HG03139 (cell line): ENCODE data around the gene ACCS.

Experiments
- ATAC-seq: cut with Tn5 transposase; IDR thresholded peaks from one replicate; pipeline ENCODE4 v1.9.1; 2021; ENCODE audit not compliant: unreplicated experiment

The ACCS gene

DNA sequence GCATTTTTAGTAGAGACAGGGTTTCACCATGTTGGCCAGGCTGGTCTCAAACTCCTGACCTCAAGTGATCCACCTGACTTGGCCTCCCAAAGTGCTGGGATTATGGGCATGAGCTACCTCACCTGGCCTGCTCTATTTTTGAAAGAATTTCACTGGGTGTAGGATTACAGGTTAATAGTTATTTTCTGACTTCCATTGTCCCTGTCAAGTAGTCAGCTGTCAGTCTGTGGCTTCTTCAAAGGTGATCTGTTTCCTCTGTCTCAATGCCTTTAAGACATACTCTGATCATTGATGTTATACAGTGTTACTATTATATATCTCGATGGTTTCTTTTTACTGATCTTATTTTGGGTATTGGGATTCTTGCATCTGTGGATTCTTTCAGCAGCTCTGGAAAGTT lies 19.3 kb downstream of the ACCS start:
- ATAC-seq = no peak

DNA sequence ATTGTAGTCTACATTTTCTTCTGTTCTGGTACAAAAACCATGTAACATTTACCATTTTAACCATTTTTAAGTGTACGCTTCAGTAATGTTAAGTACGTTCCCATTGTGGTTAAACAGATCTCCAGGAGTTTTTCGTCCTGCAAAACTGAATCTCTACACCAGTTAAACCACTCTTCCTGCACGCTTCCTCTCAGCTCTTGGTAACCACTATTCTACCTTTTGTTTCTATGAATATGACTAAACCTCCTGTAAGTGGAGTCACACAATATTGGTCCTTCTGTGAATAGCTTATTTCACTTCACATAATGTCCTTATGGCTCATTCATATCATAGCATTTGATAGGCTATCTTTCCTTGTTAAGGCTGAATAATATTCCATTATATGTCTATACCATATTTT lies 22.3 kb downstream of the ACCS start:
- no peak for ATAC-seq

DNA sequence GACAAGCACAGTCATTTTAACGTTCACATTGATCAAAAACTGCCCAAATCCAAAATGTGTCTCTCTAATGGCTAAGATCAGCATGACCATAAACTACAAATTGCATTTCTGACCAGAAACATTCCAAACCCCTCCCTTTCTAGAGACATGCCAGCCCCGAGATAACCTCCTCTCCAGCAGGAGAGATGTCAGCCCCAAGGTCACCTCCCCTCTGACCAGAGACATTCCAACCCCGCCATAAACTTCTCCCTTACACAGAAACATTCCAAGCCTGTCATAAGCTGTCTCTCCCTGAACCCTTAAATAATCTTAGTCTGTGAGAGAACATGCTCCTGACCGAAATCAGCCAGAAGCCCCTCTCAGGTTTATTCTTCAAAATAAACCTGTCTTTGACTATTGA lies 22.8 kb downstream of the ACCS start:
- no peak for ATAC-seq

DNA sequence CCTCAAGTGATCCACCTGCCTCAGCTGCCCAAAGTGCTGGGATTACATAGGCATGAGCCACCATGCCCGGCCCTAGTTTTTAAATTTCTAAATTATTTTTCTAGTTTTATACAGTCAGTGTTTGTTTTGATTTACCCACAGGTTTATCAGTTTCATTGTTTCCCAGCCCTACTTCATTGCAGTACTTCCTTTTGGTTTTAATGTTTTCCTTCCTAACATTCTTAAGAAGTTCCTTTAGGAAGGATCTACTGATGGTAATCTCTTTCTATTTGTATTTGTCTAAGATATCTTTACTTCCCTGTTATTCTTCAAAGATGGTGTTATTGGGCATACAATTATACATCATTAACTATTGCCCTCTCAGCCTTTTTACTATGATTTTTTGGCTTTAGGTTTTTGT lies 24.5 kb downstream of the ACCS start:
- no peak for ATAC-seq

DNA sequence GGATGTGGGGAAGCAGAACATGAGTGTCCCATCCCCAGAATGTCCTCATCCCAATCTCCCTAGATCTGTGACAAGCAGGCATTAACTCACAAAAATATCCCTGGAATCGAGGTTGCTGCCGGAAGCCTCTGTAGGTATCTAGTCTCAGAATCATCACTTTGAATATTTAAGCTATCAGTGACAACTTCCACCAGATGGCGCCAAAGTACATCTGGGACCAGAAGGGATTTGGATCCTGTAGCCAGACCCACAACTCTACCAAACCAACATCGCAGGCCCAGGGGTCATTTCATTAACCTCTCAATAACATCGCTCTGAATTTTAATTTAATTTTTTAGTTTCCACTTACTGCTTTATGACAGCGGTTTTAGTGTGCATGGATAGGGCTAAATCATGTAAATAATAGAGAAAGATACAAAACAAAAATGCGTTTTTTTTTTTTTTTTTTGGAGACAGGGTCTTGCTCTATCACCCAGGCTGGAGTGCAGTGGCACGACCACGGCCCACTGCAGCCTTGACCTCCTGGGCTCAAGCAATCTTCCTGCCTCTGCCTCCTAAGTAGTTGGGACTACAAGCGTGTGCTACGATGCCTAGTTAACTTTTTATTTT lies 28.3 kb downstream of the ACCS start:
- no peak for ATAC-seq

DNA sequence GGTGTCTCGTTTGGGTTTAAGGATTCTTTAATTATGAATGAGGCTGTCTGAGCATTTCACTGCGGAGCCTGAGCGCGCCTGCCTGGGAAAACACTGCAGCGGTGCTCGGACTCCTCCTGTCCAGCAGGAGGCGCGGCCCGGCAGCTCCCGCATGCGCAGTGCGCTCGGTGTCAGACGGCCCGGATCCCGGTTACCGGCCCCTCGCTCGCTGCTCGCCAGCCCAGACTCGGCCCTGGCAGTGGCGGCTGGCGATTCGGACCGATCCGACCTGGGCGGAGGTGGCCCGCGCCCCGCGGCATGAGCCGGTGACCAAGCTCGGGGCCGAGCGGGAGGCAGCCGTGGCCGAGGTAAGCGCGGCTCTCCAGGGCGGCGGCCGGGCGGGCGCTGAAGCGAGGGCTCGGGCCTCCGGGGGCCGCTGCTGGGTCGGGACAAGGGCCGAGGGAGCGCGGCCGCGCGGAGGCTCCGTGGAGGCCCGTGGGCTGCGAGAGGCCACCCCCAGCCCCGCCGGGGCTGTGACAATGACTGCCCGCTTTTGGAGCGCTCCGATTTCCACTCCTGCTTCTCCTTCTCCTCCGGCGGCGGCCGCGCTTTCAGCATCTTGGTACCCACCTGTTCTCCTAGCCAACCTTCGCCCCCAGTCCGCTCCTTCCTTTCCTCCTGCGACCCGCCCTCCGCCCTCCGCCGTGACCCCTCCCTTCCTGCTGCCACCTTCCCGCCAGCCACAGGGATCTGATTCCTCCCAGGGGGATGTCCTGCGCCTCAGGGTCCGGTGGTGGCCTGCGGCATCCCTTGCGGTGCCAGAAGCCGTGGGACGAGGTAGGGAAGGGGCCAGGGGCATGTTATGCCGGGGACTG lies 29.7 kb downstream of the ACCS start, which contains the start of gene EXT2:
Gene EXT2, plus strand, starts transcription at position 173 of the 854 bp plus-strand sequence. CDS start 12,035 bp downstream, outside the sequence.
- ATAC-seq = peak; percentile 87

DNA sequence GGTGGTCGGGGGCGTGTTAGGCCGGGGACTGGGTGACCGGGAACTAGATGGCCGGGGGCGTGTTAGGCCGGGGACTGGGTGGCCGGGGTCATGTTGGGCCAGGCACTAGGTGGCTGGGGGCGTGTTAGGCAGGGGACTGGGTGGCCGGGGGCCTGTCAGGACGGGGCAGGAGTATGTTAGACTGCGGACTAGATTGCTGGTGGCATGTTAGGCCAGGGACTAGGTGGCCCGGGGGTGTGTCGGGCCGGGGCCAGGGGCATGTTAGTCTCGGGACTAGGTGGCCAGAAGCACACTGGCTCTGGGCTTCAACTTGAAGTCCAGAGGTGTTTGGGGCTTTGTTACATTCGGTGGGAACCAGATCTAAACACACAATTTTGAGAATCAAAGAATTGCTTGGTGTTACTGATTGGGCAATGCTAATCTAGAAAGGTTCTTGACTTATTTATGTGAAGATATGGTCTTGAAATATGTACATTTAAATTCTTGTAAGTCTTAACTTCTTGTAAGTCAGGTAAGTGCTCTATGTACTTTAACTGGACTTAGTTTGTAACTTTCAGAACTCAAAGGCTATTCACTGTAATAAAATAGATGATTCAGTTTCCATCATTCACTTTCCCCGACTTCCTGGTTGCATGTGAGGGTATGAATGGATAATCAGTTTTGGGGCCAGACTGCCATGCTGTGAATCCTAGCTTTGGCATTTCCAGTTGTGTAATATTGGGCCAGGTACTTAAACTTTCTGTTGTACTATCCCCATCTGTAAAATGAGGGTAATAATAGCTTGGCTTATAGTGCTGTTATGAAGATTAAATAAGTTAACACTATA lies 30.5 kb downstream of the ACCS start:
- ATAC-seq = no peak

DNA sequence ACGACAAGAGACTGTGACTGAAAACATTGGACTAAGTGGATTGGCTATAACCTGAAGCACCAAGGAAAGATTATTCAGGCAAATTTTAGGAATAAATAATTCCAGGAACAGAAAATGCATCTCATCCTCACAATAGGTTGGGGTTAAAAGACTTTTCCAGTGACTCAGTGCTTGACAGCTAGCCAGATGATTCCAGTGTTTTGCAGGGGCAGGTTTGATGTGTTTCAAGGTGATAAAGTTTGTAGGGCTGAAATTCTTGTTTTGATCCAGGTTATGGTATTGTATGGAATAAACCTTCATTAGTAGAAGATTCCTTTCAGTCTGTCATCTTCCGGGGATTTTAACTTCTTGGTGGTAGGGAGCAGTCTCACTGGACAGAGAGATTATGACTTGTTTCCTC lies 31.8 kb downstream of the ACCS start:
- no peak for ATAC-seq

DNA sequence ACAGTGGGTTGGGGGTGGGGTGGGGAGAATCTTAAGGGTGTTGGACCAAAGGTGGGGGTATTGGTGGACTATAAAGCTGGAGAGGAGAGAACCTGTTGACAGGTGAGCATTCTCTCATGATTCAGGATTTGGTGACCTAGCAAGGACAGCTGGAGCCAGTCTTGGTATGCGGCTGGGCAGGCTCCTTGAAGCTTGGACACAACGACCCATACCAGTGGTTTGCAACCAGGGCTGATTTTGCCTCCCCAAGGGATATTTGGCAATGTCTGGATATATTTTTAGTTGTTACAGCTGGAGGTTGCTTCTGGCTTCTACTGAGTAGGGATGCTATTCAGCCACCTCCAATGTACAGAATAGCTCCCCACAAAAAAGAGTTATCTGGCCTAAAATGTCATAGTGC lies 35.0 kb downstream of the ACCS start:
- ATAC-seq = no peak

DNA sequence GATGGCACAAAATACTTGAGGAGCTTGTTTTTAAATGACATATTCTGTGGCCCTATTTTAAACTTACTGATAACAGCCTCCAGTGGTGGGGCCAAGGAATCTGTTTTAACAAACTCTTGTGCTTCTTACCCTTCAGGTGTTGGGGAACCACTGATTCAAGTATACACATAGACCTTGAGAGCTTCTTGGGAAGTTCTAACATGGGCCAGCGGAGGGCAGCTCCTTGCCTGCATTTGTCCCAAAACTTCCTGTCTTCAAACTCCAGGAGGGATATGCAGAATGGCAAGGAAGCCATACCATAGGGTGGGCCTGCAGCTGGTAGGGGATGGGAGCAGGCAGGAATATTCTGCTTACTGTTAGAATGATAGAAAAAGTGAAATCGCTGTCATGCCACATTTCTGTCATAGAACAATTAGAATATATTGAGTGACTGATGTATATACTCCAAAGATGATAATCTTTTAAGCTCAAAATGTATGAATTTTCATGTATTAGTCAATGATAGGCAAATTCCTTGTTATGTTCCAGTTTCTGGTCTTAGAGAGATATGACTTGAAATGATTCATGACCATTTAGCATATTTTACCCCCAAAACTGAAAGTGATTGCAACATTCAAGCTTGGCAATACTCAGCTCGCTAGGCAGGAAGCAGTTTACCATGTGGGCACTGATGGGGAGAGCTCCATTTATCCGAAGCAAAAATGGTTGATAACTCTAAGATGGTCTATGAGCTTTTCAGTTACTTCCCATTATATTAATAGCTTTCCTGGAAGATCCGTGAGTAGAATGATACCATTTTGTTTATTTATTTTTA lies 38.6 kb downstream of the ACCS start:
- ATAC-seq = no peak

DNA sequence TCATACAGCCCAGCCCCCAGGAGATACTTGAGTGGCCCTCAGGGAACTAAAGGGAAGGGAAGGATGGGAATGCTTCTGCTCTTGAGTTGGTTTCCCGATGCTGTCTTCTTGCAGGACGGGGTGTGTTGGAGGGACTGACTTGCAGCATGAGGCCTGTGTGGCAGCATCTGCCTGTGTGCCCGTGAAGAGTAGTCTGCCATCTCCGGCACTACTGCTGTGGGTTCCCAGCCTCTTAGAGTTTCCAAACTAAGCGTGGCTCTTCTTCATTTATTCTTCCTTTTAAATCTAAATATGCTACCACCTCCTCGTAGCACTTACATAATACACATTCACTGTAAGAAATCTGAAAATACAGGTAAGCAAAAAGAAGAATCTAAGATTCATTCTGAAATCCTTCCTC lies 42.2 kb downstream of the ACCS start:
- ATAC-seq = no peak

DNA sequence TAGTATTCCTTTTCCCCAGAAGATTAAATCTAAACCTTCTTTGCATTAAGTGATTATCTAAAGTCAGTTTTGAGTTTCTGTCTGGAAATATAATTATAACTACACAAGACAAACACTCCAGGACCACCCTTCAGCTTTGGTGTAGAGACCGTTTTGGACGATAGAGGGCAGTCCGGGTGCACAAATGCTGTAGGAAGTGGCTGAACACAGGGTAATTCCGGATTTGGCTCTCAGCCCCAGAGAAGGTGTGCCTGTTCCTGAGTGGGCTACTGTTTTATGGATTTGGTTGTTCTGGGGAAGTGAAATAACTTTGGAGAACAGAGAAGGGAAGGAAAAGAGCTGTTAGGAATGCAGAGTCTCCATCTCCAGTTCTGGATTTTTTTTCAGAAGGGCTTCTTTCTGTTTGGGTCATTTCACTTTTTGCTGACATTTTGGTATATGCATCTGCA lies 44.2 kb downstream of the ACCS start:
- ATAC-seq = peak; percentile 94

DNA sequence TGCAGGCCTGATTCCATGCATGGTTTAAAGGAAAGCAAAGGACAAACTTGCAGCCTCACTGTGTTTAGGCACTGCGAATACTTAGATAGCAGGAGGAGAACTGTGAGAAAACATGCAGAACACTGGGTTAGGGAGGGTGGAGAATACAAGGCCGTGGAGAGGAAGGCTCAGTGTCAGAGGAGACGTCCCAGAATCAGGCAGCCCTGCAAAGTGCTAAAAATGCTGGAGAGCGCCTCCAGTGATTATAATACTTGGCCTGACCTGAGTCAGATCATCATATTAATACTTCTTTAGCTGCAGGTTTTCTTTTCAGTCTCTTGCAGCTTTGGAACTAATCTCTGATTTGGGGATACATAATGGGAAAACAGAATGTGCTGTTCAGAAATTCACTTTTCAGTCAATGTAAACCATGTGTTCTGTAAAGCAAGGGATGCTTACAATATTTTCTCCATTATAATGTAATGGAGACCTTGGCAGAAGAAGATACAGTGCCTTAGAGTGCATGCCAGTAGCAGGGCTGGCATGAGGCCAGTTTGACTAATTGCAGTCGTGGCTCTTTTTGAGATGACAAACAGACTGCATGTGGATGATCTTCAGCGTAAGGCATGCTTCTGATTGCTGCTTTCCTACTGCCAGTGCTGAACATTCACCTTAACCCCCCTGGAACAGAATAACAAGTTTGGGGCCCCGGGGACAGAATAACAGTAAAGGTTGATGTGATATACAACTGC lies 46.2 kb downstream of the ACCS start:
- no peak for ATAC-seq

DNA sequence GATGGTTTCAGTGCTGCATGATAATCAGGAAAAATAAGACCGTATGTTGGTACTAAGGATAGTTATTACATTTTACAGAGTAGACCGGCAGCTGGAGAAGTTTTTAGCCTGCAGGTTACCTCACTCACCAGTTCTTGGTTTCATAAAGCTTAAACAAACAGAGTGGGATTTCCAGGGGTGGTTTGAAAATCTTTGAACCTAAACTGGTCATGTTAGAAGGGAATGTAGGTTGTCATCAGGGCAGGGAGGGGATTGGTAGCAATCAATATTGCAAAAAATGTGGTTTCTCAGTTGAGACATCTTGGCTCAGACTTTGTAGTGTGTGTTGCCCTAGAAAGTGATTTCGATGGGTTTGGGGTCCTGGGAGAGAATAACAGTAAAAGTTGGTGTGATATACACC lies 46.9 kb downstream of the ACCS start:
- no peak for ATAC-seq

DNA sequence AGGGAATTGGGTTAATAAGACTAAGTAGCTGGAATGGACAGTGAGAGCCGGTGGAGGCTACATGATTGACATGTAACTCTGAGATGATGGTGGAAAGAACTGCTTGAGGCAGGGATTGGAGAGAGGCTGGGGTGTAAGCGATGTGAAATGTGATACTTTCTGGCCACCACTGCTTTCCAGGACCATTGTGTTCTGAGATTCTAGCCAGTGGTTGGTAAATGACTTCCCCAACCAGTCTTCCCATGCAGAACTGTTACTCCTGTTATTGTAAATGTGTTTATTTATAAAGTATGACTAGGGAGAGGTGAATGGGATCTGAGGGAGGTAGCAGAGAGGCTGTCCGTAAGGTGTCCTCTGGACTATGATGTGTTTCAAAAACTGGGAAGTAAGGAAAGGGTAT lies 47.5 kb downstream of the ACCS start:
- no peak for ATAC-seq

DNA sequence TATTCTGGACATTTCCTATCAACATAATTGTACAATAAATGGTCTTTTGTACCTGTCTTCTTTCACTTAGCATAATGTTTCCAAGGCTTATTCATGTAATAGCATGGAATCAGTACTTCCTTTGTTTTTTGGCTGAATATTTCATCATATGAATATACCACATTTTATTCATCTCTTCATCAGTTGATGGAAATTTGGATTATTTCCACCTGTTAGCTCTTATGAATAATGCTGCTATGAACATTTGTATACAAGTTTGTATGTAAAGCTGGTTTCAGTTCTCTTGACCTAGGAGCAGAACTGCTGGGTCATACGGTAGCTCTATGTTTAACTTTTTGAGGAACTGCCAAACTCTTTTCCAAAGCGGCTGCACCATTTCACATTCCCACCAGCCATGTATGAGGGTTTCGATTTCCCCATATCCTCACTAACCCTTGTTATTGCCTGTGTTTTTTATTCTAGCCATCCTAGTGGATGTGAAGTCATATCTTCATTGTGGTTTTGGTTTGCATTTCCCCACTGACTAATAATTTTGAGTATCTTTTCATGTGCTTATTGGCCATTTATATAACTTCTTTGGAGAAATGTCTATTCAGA lies 50.3 kb downstream of the ACCS start:
- no peak for ATAC-seq

DNA sequence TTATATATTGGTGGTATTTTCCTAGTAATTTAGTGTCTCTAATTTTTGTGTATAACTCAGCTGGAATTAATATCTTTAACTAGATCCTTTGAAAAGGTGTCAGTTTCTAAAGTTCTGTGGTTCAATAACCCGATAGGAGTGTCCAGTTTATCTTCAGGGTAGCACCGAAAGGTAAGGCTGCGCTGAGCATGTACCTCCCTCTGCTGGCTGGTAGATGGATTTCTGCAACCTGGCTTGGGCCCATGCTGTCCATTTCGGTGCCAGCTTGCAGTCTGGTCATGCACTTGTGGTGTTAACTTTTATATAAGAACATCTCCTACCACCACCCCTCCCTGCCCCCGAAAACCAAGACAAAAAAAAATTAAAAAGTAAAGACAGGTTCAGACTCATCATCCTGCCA lies 54.1 kb downstream of the ACCS start:
- ATAC-seq = no peak

DNA sequence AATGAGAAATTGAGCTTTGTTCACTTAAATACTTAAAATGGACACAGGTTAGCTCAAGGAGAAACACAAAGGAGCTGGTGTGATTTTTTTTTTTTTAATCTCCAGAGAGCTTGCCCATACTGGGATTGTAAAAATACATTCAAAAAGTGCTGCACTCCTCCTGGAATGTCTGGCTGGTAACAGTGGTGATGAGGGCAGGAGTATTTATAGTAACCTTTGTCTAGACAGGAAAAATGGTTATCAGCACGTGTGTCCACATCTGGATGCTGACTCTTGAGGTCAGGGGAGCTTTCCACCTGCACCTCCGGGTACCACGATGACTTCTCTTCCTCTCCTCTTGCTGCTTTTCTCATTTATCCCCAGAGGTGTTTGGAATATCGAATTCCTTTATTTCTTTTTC lies 59.5 kb downstream of the ACCS start:
- ATAC-seq = no peak

DNA sequence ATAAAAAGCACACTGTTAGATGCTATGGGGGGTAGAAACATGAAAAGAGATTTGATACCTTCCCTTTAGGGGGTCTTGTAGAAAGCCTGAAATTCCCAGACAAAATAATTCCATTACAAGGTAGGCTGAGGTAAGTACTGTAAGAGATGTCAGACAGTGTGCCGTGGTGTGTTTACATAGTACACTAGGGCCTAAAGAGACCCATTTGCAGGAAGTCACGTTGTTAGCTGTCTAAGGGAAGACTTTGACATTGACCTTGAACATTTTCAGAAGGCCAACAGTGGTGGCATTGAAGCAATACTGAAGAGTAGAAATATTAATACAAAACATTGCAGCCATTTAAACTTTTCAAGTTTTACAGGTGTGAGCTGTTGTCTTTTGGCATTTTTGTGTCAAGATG lies 60.2 kb downstream of the ACCS start:
- ATAC-seq = no peak

DNA sequence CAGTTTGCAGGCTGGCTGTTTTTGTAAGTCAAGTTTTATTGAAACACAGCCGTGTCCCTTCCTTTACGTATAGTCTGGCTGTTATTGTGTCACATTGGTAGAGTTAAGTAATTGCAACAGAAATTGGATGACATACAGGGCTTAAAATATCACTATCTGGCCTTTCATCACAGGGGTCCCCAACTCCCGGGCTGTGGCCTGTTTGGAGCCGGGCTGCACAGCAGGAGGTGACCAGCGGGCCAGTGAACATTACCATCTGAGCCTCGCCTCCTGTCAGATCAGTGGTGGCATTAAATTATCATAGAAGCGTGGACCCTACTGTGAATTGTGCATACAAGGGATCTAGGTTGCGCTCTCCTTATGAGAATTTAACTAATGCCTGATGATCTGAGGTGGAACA lies 61.1 kb downstream of the ACCS start:
- no peak for ATAC-seq
